Uterus (tissue), 2 donors: Measurements from ENCODE around the gene MYO15A.

Experiments used
- CTCF ChIP-seq, 4 experiments: fragments of 200-600 bp in 2 of 4; fragments of 450-650 bp in 2 of 4; sonication (generic) in 2 of 4; IDR thresholded peaks; one replicate each; pipeline ENCODE4 v1.5.1; 2016 to 2019; ENCODE audit warnings: antibody characterized with exemption in 4 of 4, mild to moderate bottlenecking in 2 of 4, moderate library complexity in 1 of 4
- POLR2A ChIP-seq, 2 donors: fragments of 450-650 bp; IDR thresholded peaks; one replicate each; pipeline ENCODE4 v1.6.1; 2016; ENCODE audit warnings: antibody characterized with exemption in 2 of 2, mild to moderate bottlenecking in 1 of 2, moderate library complexity in 1 of 2

GRCh38 chr17:18136357-18136756, 27.8 kb downstream of the MYO15A start:
- no peak for TF ChIP-seq POLR2A (IDR thresholded peaks at IDR 0.05)
- no peak for TF ChIP-seq CTCF (IDR thresholded peaks at IDR 0.05)
